BLaER1 treated with 17β-estradiol and CSF1 and Interleukin-3, amounts not matched to agents 10 nM and 100 nM (cell line): ENCODE measurements around the gene CPNE8.

Experiments used
- H3K27ac ChIP-seq, 11 experiments: shearing (Covaris generic); formaldehyde crosslinking; 2 replicates each; pipeline ENCODE4 v1.8.1; 2022
- H3K27me3 ChIP-seq, 11 experiments: shearing (Covaris generic); formaldehyde crosslinking; 2 replicates each; pipeline ENCODE4 v1.8.1; 2022
- H3K36me3 ChIP-seq, 11 experiments: shearing (Covaris generic); formaldehyde crosslinking; 2 replicates each; pipeline ENCODE4 v1.8.1; 2022
- H3K4me1 ChIP-seq, 10 experiments: shearing (Covaris generic); formaldehyde crosslinking; 2 replicates each; pipeline ENCODE4 v1.8.1; 2022
- H3K4me2 ChIP-seq, 11 experiments: shearing (Covaris generic); formaldehyde crosslinking; 2 replicates each; pipeline ENCODE4 v1.8.1; 2022
- H3K4me3 ChIP-seq, 10 experiments: shearing (Covaris generic); formaldehyde crosslinking; 2 replicates each; pipeline ENCODE4 v1.8.1; 2022
- H3K9ac ChIP-seq, 11 experiments: shearing (Covaris generic); formaldehyde crosslinking; 2 replicates each; pipeline ENCODE4 v1.8.1; 2022
- H3K9me3 ChIP-seq, 11 experiments: shearing (Covaris generic); formaldehyde crosslinking; replicated peaks in 1 of 11; 2 replicates each; pipeline ENCODE4 v1.8.1; 2022
- H4K20me1 ChIP-seq, 11 experiments: shearing (Covaris generic); formaldehyde crosslinking; 2 replicates each; pipeline ENCODE4 v1.8.1; 2022
- Cebpa-rat ChIP-seq, 11 experiments: shearing (Covaris generic); IDR thresholded peaks; 2 replicates each; pipeline ENCODE4 v1.8.1; 2022

CPNE8 gene

DNA sequence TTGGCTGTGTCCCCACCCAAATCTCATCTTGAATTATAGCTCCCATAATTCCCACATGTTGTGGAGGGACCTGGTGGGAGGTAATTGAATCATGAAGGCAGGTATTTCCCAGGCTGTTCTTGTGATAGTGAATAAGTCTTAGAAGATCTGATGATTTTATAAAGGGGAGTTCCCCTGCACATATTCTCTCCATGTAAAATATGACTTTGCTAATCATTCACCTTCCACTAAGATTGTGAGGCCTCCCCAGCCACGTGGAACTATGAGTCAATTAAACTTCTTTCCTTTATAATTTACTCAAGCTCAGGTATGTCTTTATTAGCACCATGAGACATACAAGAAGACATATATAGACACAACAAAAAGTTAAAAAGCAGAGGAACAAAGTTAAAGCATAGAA, 120.0 kb downstream of the CPNE8 start:
- Histone ChIP-seq H3K27me3 (no peaks in the 10 kb centered on the region), H3K4me1 (no peaks in the 10 kb centered on the region), H3K4me2 (no peak overlapping the region), H3K4me3 (no peak overlapping the region), H3K9ac (no peak overlapping the region), H3K27ac (no peak overlapping the region), H4K20me1 (no peaks in the 10 kb centered on the region), H3K9me3 (peaks cover 0 to 29% (median 20%) of the 10 kb centered on the region in 11 experiments; a peak in 18 of 22 replicates), H3K36me3 (no peaks in the 10 kb centered on the region)
- TF ChIP-seq Cebpa-rat (IDR thresholded peaks at IDR 0.05), result no peak

DNA sequence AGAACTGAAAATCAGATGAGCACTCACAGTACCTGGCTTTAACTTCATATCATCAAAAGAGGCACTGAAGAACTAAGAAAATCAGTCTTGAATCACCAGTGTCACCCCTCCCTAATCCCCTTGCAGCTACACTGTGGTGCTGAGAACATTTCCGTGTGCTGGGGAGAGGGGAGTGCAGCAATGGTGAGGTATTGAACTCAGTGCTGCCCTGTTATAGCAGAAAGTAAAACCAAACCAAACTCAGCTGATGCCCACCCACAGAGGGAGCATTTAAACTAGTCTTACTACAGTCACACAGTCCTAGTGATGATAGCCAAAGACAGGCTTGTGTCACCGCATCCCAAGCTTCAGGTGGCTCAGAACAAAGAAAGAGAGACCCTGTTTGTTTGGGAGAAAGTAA, 122.1 kb downstream of the CPNE8 start:
- H3K4me2 ChIP-seq, result no peak overlapping the region
- H3K36me3 ChIP-seq, result no peaks in the 10 kb centered on the region
- TF ChIP-seq Cebpa-rat (IDR thresholded peaks at IDR 0.05), result no peak
- no peak overlapping the region for H3K4me3 ChIP-seq
- H3K27ac ChIP-seq, result no peak overlapping the region
- no peak overlapping the region for H3K9ac ChIP-seq
- H3K27me3 ChIP-seq, result no peaks in the 10 kb centered on the region
- H3K4me1 ChIP-seq, result no peaks in the 10 kb centered on the region
- no peaks in the 10 kb centered on the region for H4K20me1 ChIP-seq
- H3K9me3 ChIP-seq, result peaks cover 0 to 20% (median 14%) of the 10 kb centered on the region in 11 experiments; a peak in 17 of 22 replicates

DNA sequence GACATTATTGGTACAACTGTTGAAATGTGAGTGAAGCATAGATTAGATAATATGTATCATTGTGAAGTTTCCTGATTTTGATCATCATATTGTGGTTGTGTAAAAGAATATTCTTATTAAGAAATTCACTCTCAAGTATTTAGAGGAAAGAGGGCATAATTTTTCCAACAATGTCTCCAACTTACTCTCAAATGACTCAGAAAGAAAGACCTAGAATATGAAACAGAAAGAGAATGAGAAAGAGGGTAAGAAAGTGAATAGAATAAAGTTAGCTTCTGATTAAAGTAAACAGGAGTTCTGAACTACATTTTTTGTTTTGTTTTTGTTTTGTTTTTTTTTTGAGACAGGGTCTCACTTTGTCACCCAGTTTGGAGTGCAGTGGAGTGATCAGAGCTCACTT, 123.0 kb downstream of the CPNE8 start:
- H3K4me3 ChIP-seq, result no peak overlapping the region

DNA sequence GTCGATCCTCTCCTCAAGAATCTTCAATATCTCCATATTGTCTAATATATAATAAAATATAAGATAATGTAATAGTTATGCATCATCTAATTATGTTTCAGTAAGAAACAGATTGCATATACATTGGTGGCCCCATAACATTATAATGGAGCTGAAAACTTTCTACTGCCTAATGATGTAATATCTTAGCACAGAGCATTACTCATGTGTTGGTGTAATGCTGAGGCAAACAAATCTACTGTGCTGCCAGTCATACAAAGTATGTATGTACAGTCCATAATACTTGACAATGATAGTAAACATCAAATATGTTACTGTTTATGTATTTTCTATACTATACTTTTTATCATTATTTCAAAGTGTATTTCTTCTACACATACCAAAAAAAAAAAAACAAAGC, 128.7 kb downstream of the CPNE8 start:
- H3K4me3 ChIP-seq, result no peak overlapping the region

More for the DNA sequence above, 123.0 kb downstream of the CPNE8 start:
- H4K20me1 ChIP-seq, result no peaks in the 10 kb centered on the region
- H3K4me2 ChIP-seq, result no peak overlapping the region
- H3K27me3 ChIP-seq, result no peaks in the 10 kb centered on the region
- H3K9ac ChIP-seq, result no peak overlapping the region
- H3K4me1 ChIP-seq, result no peaks in the 10 kb centered on the region
- TF ChIP-seq Cebpa-rat (IDR thresholded peaks at IDR 0.05), result no peak
- peaks cover 0 to 15% (median 6%) of the 10 kb centered on the region in 11 experiments; a peak in 12 of 22 replicates for H3K9me3 ChIP-seq
- H3K36me3 ChIP-seq, result no peaks in the 10 kb centered on the region
- no peak overlapping the region for H3K27ac ChIP-seq

DNA sequence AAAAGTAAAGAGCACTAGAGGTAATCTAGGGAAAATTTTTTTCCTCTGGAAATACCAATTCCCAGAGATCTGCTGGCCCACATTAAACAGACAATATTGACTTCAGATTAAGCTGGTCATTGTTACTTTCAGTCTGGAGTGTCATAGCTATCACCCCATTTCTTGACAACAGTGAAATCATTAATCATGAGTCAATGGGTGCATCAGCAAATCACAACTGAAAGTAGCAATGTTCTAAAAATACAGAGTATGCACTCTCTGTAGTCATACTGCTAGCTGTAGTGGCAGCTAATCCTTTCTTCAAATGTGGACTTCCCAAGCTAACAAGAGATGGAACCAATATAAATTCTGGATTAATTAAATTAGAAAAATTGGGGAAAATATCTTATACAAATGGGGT, 129.9 kb downstream of the CPNE8 start:
- Histone ChIP-seq H3K9me3 (peaks cover 0 to 8% (median 6%) of the 10 kb centered on the region in 11 experiments; a peak in 8 of 22 replicates), H3K27ac (no peak overlapping the region), H3K4me2 (no peak overlapping the region), H4K20me1 (no peaks in the 10 kb centered on the region), H3K27me3 (no peaks in the 10 kb centered on the region), H3K9ac (no peak overlapping the region), H3K36me3 (0 out of 22 replicates have a peak, but pooled peaks cover 0 to 8% (median 0%) of the 10 kb centered on the region in 11 experiments), H3K4me3 (no peak overlapping the region), H3K4me1 (peaks cover 0 to 15% (median 10%) of the 10 kb centered on the region in 10 experiments; a peak in 14 of 20 replicates)
- no peak for TF ChIP-seq Cebpa-rat (IDR thresholded peaks at IDR 0.05)

More for the DNA sequence above, 128.7 kb downstream of the CPNE8 start:
- peaks cover 0 to 8% (median 6%) of the 10 kb centered on the region in 11 experiments; a peak in 8 of 22 replicates for H3K9me3 ChIP-seq
- TF ChIP-seq Cebpa-rat (IDR thresholded peaks at IDR 0.05), result no peak
- H3K27me3 ChIP-seq, result no peaks in the 10 kb centered on the region
- 0 out of 22 replicates have a peak, but pooled peaks cover 0 to 8% (median 0%) of the 10 kb centered on the region in 11 experiments for H3K36me3 ChIP-seq
- no peak overlapping the region for H3K9ac ChIP-seq
- H3K27ac ChIP-seq, result no peak overlapping the region
- no peak overlapping the region for H3K4me2 ChIP-seq
- H4K20me1 ChIP-seq, result no peaks in the 10 kb centered on the region
- H3K4me1 ChIP-seq, result peaks cover 0 to 14% (median 9%) of the 10 kb centered on the region in 10 experiments; a peak in 14 of 20 replicates

DNA sequence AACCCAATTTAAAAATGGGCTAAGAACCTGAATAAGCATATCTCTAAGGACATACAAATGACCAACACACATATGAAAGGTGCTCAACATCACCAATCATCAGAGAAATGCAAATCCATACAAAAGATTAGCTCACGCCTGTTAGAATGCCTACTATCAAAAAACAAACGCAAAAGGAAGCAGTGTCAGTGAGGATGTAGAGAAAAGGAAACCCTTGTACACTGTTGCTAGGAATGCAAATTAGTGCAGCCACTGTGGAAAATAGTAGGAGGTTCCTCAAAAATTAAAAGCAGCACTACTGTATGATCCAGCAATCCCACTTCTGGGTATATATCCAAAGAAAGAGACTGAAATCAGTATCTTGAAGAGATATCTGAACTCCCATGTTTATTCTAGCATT, 133.0 kb downstream of the CPNE8 start:
- H3K36me3 ChIP-seq, result 0 out of 22 replicates have a peak, but pooled peaks cover 0 to 8% (median 0%) of the 10 kb centered on the region in 11 experiments
- H3K4me1 ChIP-seq, result peaks cover 0 to 15% (median 10%) of the 10 kb centered on the region in 10 experiments; a peak in 14 of 20 replicates
- no peak overlapping the region for H3K9ac ChIP-seq
- no peaks in the 10 kb centered on the region for H4K20me1 ChIP-seq
- no peak overlapping the region for H3K27ac ChIP-seq
- no peak overlapping the region for H3K4me3 ChIP-seq
- TF ChIP-seq Cebpa-rat (IDR thresholded peaks at IDR 0.05), result no peak
- peak overlapping the region in 10 of 11 experiments; percentile 8 to 72 (median 58); a peak in 10 of 22 replicates for H3K4me2 ChIP-seq
- H3K27me3 ChIP-seq, result no peaks in the 10 kb centered on the region
- H3K9me3 ChIP-seq, result no peaks in the 10 kb centered on the region

DNA sequence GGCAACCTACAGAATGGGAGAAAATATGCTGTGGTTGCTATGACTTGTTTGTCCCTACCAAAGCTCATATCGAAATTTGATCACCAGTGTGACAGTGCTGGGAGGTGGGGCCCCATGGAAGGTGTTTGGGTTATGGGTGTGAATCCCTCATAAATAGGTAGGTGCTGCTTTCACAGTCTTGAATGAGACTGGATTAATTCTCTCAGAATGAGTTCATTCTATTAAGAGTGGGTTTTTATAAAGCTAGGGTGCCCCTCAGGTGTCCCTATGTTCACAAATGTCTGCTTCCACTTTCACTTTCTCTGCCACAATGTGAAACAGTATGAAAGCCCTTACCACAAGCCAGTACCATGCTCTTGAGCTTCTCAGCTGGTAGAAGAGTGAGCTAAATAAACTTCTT, 133.5 kb downstream of the CPNE8 start:
- Histone ChIP-seq H3K27ac (no peak overlapping the region; a peak in 2 of 22 replicates), H3K9ac (peak overlapping the region in 2 of 11 experiments; percentile 18 to 21; a peak in 1 of 22 replicates), H3K36me3 (0 out of 22 replicates have a peak, but pooled peaks cover 0 to 8% (median 0%) of the 10 kb centered on the region in 11 experiments), H3K4me2 (peak overlapping the region; percentile 8 to 72 (median 55); a peak in 21 of 22 replicates), H3K4me1 (peaks cover 0 to 15% (median 10%) of the 10 kb centered on the region in 10 experiments; a peak in 14 of 20 replicates), H3K4me3 (peak overlapping the region in 1 of 10 experiments; percentile 40; a peak in 1 of 20 replicates), H3K9me3 (no peaks in the 10 kb centered on the region), H3K27me3 (no peaks in the 10 kb centered on the region), H4K20me1 (no peaks in the 10 kb centered on the region)
- no peak for TF ChIP-seq Cebpa-rat (IDR thresholded peaks at IDR 0.05)

DNA sequence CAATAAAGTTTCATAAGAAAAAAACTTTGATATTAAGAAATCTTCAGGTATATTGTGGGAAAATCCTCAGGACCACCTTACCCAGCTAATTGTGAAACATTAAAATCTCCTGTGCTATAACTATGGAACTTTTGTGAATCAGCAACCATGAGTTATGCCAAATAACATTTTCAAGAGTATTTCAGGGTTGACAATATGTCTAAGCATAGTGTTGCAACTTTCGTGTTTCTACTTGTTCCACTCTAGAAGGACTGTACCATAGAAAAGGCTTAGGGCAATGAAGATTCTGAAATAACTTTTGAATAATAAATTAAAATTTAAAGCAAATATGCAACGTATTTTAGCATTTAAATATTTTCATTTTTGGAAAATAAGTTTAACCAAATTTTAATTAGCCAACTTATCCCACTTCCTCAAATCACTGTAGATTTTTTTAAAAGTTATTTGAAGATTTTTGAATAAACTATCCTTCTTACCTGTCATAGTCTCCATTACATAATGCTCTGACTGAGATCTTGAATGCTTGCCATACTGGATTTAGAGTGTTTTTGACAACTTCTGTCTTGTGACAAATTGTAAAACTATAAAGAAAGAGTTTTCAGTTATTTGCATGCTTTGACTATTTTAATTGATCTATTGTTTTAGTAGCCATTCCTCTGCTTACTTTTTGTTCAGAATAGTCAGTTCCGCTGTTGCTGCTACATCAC, 143.6 kb downstream of the CPNE8 start:
- no peaks in the 10 kb centered on the region for H3K4me1 ChIP-seq
- no peak overlapping the region for H3K4me2 ChIP-seq
- H3K27ac ChIP-seq, result no peak overlapping the region
- no peak overlapping the region for H3K4me3 ChIP-seq
- H4K20me1 ChIP-seq, result no peaks in the 10 kb centered on the region
- no peak for TF ChIP-seq Cebpa-rat (IDR thresholded peaks at IDR 0.05)
- peaks cover 0 to 39% (median 0%) of the 10 kb centered on the region in 11 experiments; a peak in 4 of 22 replicates for H3K36me3 ChIP-seq
- no peak overlapping the region for H3K9ac ChIP-seq
- H3K27me3 ChIP-seq, result no peaks in the 10 kb centered on the region
- no peaks in the 10 kb centered on the region for H3K9me3 ChIP-seq

DNA sequence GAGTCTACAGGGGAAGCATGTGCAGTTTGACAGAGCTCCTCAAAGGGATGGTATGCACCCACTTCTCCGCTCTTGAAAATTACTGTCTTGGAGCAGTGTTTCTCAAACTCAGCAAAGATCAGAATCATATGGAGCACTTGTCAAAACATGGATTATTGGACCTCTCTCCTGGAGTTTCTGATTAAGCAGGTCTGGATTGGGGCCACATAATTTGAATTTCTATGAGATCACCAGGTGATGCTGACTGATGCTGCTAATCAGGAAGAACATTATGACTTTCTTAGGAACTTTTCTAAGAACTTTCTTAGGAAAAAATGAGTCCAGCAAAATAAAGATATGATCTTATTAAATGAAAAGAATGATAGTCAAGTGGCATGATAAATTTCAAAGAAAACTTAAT, 144.3 kb downstream of the CPNE8 start:
- no peak for TF ChIP-seq Cebpa-rat (IDR thresholded peaks at IDR 0.05)
- Histone ChIP-seq H3K9ac (no peak overlapping the region), H3K27ac (no peak overlapping the region), H4K20me1 (no peaks in the 10 kb centered on the region), H3K4me1 (no peaks in the 10 kb centered on the region), H3K36me3 (peaks cover 0 to 36% (median 0%) of the 10 kb centered on the region in 11 experiments; a peak in 4 of 22 replicates), H3K27me3 (no peaks in the 10 kb centered on the region), H3K9me3 (no peaks in the 10 kb centered on the region), H3K4me2 (no peak overlapping the region), H3K4me3 (no peak overlapping the region)
